ENCODE results near the gene JPH3.

Gene JPH3

DNA sequence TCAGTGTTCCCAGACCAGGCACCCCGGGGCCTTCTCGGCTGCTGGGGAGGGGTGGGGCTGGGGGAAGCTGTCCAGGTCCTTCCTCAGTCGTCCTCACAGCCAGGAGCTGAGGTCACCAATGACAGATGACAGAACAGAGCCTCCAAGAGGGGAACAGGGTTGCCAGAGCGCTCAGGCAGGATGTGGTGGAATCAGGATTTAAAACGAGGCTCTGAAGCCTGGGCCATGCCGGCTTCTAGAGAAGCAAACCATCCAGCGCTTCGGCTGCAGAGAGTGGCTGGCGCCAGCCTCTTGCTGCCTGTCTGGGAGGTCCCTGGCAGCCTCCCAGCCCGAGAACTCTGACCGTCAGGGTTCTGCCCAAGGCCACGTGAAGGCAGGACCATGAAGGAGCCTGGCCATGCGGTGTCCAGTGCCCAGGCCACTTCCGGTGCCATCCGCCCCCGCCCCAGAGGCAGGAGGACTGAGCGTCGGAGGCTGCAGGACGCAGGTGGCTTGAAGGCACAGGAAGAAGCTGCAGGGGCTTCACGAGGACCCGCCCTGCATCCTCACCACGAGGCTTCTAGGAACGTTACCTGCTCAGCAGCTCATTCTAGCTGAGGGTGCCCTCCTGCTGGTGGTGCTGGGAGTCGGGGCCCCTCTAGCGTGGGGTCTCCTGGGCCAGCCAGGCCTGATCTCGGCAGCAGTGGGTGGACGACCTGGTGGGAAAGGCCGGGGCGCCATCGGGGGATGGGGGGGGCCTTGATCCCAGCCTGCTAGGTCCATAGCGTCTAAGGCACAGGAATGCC, 85.0 kb downstream of the JPH3 start:
- TF ChIP-seq, protein P1, sequence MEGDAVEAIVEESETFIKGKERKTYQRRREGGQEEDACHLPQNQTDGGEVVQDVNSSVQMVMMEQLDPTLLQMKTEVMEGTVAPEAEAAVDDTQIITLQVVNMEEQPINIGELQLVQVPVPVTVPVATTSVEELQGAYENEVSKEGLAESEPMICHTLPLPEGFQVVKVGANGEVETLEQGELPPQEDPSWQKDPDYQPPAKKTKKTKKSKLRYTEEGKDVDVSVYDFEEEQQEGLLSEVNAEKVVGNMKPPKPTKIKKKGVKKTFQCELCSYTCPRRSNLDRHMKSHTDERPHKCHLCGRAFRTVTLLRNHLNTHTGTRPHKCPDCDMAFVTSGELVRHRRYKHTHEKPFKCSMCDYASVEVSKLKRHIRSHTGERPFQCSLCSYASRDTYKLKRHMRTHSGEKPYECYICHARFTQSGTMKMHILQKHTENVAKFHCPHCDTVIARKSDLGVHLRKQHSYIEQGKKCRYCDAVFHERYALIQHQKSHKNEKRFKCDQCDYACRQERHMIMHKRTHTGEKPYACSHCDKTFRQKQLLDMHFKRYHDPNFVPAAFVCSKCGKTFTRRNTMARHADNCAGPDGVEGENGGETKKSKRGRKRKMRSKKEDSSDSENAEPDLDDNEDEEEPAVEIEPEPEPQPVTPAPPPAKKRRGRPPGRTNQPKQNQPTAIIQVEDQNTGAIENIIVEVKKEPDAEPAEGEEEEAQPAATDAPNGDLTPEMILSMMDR (IDR thresholded peaks at IDR 0.05; ENCODE audit: low read length, missing control alignments): no peak
- no peak overlapping the region for H3K4me3 ChIP-seq (replicated peaks; ENCODE audit: low read depth, low read length)
- no peak for DNase-seq (ENCODE audit: low read depth)

DNA sequence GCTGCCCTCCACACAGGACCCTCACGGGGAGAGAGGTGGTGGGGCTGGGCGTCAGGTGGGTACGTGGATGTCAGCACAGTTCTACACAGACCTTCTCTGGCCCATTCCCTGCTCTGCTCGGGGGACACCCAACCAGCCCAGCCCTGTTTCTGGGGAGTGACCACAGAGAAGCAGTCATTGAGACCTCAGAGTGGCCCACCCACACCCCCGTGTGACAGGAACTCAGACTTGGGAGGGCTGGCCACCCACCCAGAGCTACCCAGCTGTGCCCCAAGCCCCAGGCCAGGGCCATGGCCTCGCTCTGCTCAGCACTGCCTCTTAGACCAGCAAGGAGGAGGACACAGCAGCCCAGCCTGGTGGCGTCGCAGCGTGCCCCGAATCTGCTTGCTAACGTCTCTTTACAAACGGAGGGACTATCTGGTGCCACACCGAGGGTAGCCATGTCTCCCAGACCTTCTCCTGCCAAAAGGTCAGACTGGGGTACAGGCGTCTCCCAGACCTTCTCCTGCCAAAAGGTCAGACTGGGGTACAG, 85.8 kb downstream of the JPH3 start:
- no peak overlapping the region for H3K4me3 ChIP-seq (replicated peaks; ENCODE audit: low read depth, low read length)
- TF ChIP-seq, protein P1 (IDR thresholded peaks at IDR 0.05; ENCODE audit: low read length, missing control alignments): no peak
- DNase-seq (ENCODE audit: low read depth): no peak

DNA sequence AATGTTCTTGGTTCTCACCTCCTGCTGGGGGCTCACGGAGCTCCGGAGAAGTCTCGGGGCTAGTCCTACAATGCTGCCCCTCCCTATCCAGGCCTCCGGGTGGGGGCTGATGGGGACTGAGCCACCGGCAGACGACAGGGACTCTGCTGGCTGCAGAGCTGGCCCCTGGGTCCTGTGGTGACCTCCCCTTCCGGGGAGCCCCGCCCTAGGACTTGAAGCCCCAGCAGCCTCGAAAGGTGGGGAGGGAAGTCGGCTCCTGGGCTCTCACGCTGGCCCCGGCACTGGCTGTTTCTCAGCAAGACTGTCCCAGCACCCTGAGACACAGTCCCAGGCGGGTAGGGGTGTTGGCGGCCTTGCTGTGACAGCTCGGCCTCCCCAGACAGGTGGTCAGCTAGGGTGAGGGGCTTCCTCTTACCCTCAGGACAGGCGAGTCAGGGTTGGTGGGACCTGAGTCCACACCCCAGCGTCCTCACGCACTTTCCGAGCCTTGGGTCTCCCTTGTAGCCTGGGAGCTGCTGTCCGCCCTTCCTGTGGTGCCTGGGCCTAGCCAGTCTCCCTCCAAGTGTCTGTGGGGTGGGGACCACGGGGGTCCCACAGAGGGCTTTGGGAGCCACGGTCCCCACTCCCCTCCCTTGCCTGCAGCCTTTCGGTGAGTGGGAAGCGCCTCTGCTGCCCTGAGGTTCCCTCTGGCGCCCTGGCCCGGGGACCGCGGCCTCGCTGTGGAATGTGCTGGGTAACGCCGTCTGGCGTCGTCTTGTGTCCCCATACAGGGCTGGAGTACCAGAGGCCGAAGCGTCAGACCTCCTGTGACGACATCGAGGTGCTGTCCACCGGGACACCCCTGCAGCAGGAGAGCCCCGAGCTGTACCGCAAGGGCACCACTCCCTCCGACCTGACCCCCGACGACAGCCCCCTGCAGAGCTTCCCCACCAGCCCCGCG, 86.8 kb downstream of the JPH3 start:
- no peak overlapping the region for H3K4me3 ChIP-seq (replicated peaks; ENCODE audit: low read depth, low read length)
- TF ChIP-seq, protein P1 (IDR thresholded peaks at IDR 0.05; ENCODE audit: low read length, missing control alignments): no peak
- no peak for DNase-seq (ENCODE audit: low read depth)

DNA sequence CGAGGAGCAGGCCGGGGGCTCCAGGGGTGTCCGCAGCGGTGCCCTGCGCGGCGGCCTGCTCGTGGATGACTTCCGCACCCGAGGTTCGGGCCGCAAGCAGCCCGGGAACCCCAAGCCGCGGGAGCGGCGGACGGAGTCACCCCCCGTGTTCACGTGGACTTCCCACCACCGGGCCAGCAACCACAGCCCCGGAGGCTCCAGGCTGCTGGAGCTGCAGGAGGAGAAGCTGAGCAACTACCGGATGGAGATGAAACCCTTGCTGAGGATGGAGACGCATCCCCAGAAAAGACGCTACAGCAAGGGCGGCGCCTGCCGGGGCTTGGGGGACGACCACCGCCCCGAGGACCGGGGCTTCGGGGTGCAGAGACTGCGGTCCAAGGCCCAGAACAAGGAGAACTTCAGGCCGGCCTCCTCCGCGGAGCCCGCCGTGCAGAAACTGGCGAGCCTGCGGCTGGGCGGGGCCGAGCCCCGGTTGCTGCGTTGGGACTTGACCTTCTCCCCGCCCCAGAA, 87.7 kb downstream of the JPH3 start:
- TF ChIP-seq, protein P1 (IDR thresholded peaks at IDR 0.05; ENCODE audit: low read length, missing control alignments): no peak
- no peak for DNase-seq (ENCODE audit: low read depth)
- no peak overlapping the region for H3K4me3 ChIP-seq (replicated peaks; ENCODE audit: low read depth, low read length)

DNA sequence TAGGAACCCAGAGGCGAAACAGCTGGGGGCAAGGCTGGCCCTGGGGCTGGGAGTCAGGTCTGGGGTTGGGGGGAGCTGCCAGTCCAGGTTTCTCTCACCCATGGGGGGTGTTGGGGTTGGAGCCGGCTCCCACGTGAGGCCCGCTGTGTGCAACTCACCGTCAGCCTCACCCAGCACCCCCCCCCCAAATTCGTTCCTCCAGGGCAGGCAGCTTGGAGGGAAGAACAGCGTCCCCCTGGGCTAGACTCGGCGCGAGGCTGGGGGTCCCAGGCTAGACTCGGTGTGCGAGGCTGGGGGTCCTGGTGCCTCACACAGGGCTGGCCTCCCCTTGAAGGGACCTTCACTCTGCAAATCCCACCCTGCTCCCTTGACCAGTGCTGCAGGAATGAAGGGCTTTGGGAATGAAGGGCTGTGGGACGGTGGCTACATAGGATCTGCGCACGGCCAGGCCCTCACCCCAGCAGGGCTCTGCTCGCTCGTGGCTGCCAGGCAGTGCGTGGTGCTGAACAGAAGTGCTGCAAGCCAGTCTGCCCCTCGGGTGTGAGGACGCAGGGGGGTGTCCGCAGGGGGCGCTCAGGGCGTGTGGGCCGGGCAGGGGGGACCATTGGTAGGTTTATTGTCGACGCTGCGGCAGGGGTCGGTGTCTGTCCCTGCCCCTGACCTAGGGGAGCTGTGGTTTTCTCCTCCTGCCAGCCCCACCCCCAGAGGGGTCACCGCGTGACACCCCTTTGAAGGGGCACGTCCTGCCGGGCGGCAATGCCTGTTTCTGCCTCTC, 88.8 kb downstream of the JPH3 start:
- no peak overlapping the region for H3K4me3 ChIP-seq (replicated peaks; ENCODE audit: low read depth, low read length)
- TF ChIP-seq, protein P1 (IDR thresholded peaks at IDR 0.05; ENCODE audit: low read length, missing control alignments): no peak
- DNase-seq (ENCODE audit: low read depth): no peak

DNA sequence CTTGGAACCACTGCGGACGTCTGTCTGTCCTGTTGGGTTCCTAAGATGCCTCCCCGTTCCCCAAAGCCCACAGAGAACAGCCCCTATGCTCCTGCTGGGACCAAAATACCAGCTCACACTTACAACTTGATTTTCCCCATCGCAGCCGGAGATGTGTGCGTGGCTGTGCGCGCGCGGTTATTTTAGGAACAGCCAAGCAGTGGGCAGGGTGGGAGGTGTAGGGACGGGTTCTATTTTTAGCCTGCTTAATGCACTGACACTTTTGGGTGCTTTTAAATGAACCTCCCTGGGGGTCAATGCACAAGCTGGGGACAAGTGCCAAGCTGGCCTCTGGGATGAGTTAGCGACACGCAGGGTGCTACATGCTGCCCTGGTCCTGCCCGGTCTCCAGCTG, 89.4 kb downstream of the JPH3 start:
- TF ChIP-seq, protein P1 (IDR thresholded peaks at IDR 0.05; ENCODE audit: low read length, missing control alignments): no peak
- H3K4me3 ChIP-seq (replicated peaks; ENCODE audit: low read depth, low read length): no peak overlapping the region
- no peak for DNase-seq (ENCODE audit: low read depth)

Data from fibroblast of pulmonary artery (primary cell).